ENCODE data around the gene GPRC5B. TPM values are rescaled to one million over a fixed set of nuclear protein-coding genes. Genes with fewer than 3 reads are reported as not detected.

GPRC5B gene
- polyA plus RNA-seq (ENCODE audit: insufficient read depth in 1 of 5, insufficient read length in 5 of 5, low replicate concordance in 1 of 5), result 10 to 100 TPM; 32.9 to 47.6 (median 37.7) TPM
- long read RNA-seq, donor 1, full-length matches to known transcripts, result 22 of 34 reads
- long read RNA-seq, donor 1, partial matches to known transcripts, result 12 of 34 reads
- long read RNA-seq, donor 1, other reads (novel, unspliced or antisense), result 0 of 34 reads
- long read RNA-seq, donor 2, full-length matches to known transcripts, result 14 of 20 reads
- long read RNA-seq, donor 2, partial matches to known transcripts, result 6 of 20 reads
- long read RNA-seq, donor 2, other reads (novel, unspliced or antisense), result 0 of 20 reads
- long read RNA-seq, donor 3, full-length matches to known transcripts, result 7 of 7 reads
- long read RNA-seq, donor 3, partial matches to known transcripts, result 0 of 7 reads
- long read RNA-seq, donor 3, other reads (novel, unspliced or antisense), result 0 of 7 reads
- long read RNA-seq, donor 4, full-length matches to known transcripts, result 7 of 7 reads
- long read RNA-seq, donor 4, partial matches to known transcripts, result 0 of 7 reads
- long read RNA-seq, donor 4, other reads (novel, unspliced or antisense), result 0 of 7 reads
- long read RNA-seq, donor 5, full-length matches to known transcripts, result 22 of 49 reads
- long read RNA-seq, donor 5, partial matches to known transcripts, result 27 of 49 reads
- long read RNA-seq, donor 5, other reads (novel, unspliced or antisense), result 0 of 49 reads
- long read RNA-seq, donor 6, full-length matches to known transcripts, result 11 of 11 reads
- long read RNA-seq, donor 6, partial matches to known transcripts, result 0 of 11 reads
- long read RNA-seq, donor 6, other reads (novel, unspliced or antisense), result 0 of 11 reads
- long read RNA-seq, donor 7, full-length matches to known transcripts, result 17 of 24 reads
- long read RNA-seq, donor 7, partial matches to known transcripts, result 7 of 24 reads
- long read RNA-seq, donor 7, other reads (novel, unspliced or antisense), result 0 of 24 reads
- long read RNA-seq, donor 8, full-length matches to known transcripts, result 5 of 5 reads
- long read RNA-seq, donor 8, partial matches to known transcripts, result 0 of 5 reads
- long read RNA-seq, donor 8, other reads (novel, unspliced or antisense), result 0 of 5 reads

DNA sequence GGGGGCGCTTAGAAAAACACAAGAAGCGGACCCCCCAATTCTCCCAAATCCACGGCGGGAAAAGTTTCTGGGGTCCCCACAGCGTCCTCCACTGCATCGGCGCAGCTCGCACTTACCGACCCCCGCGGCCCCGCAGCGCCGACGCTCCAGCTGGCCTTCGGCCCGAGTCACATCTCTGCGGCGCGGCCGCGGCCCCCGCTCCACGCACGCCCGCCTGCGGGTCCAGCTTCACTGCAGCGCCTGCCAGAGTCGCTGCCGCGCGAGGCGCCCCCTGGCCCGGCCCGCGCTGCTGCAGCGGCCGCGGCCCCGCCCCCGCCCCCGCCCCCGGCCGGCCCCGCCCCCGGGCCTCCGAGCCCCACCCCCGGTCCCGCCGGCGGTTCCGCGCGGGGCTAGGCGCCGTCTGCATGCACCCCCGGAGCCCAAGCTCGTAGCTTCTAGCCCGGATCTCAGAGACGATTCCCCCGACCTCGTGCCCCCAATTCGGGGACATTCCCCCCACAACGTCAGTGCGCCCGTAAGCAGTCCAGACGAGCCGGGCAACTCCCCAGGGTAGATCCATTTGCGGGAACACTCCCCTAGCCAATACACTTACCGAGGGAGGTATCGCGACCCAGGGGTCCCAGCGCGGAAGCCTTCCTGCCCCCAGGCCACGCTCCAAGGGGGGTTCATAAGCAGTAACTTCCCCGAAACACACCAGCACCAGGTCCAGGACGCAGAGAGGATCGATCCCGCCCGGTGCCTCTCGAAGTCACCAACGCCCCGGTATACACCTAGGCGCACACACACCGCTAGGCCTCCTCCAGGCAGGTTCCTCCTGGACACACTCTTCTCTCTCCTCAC lies at the start of gene GPRC5B:
Gene GPRC5B (minus strand): TSS at position 238 of the 840 bp plus-strand sequence. CDS start 12,003 bp downstream, outside the sequence.
- DNase-seq, result peak in 1 of 2 donors; percentile 45

DNA sequence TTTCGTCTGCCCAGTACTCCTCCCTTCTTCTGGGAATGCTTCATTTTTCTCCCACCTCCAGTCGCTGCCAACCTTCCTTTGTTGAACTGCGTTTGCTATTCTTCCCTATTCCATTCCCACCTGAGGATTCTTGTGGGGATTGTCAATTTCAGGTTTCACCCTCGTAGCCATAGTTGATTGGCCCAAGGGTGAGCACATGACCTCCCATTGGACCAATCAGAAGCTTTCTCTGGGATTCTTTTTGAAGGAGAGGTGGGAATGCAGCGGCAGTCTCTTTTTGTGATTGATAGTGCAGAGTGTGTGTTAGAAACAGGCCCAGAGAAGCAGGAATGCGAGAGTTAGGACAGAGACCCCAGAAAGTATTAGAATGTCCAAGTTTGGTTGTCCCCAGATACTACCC lies 49.1 kb upstream of the GPRC5B start:
- no peak for DNase-seq

DNA sequence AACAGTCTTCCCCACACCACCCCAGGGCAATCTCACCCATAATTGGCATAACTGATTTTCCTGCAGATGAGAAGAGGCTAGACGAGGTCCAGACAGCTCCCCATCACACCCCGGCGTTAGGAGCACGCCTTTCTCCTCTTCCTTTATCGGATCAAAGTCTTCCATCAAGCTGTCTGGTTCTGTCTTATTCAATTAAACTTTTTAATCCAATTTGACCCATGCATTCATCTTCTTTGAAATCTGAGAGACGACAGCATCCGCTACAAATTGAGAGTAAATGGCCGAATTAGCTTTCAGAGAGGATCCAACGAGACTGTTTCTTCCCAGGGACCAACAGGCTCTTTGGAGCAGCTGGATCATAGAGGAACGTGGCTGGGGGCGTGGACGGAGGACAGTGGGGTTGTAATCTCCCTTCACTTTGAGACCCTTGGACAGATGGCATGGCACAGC lies 44.4 kb upstream of the GPRC5B start:
- no peak for DNase-seq

DNA sequence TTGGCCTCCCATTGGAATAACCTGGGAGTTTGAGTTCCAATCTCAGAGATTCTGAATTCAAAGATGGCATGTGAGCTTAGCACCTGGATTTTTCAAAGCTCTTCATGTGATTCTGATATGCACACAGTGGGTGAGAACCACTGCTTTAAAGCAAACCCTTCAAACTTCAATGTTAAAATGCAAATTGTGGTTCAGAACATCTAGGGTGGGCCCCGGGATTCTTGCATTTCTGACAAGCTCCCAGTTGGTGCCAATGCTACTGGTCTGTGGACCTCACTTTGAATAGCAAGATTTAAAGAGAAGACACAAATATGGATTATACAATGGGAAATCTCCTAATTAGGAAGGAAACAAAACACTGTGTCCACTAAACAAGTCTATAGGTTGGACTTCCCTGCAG lies 43.8 kb upstream of the GPRC5B start:
- DNase-seq, result no peak

DNA sequence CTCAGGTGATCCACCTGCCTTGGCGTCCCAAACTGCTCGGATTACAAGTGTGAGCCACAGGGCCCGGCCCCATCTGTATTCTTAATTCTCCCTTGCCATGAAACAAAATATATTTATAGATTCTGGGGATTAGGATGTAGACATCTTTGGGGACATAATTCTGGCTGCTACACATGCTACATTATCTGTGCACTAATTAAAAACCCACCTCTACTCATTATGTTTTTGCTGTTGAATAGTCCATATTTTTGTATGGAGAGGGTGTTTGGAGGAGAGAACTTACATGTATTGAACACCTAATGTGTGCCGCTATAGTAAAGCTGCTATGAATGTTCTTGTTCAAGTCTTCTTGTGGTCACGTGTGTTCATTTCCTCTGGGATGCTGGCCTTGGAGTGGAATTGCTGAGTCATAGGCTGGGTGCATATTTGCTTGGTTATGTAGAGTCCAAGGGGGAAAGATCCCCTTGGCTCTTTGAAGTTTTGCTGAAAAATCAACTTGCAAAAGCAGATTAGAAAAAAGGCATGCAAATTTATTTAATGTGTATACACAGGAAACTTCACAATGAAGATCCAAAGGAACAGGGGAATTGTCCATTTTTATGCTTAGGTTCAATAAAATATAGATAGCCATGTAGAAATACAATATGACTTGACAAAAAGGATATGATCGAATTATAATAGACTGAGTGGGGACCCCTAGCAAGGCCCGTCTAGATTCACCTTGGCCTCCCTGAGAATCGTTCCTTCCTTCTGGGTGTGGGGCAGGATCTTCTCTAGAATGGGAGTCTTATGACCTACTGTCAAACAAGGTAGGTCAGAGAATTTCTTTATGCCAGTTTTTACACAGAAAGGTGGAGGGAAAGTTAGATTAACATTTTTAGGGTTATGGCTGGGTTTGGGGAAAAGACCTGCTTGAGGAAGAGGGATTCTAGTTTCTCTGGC lies 42.1 kb upstream of the GPRC5B start:
- no peak for DNase-seq

- DNase-seq, result no peak
Measured at GRCh38 chr16:19923396-19923795, 38.7 kb upstream of the GPRC5B start.

GRCh38 chr16:19919142-19919541 lies 34.5 kb upstream of the GPRC5B start:
- DNase-seq, result no peak

DNA sequence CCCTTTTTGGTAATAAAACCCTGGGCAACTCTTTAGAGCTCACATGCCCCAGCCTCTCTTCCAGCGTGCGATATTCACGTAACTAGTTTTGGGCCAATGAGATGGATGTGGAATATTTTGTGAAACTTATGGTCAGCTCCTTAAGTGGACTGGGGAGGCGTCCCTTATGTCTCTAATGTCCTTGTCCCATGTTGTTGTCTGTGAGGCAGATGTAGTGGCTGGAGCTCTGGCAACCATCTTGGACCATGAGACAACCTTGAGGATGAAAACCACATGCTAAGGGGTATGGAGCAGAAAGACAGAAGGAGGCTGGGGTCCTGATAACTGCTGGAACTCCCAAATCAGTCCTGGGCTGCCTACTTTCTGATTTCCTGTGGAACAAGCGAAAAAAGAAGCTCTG lies 31.4 kb upstream of the GPRC5B start:
- no peak for DNase-seq

DNA sequence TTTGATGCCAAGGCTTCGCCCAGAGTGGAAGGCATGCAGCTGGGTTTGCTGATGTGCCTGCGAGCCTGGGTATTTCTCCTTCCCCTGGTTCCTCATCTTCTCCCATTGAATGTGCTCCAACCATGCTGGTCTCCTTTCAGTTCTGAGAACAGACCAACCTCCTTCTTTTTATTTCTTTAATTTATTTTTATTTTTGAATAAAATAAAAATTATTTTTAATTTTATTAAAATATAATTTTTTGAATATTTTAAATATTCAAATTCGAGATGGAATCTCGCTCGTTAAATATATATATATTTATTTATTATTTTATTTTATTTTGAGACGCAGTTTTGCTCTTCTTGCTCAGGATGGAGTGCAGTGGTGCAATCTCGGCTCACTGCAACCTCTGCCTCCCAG lies 30.2 kb upstream of the GPRC5B start:
- DNase-seq, result no peak

DNA sequence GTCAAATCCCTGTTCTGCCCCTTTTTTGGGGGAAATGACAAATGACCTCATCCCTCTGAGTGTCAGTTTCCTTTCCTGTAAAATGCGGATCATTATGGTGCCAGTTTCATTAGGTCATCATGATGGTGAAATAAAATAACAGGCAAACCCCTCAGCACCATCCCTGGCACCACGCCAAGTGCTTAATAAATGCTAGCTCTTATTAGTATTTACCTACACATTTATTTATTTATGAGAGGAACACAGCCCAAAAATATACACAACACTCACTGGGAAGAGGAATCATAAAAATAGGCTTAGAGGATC lies 28.6 kb upstream of the GPRC5B start:
- DNase-seq, result no peak

- no peak for DNase-seq
Measured at GRCh38 chr16:19912455-19913339, 28.0 kb upstream of the GPRC5B start.

GRCh38 chr16:19911747-19912454 lies 27.3 kb upstream of the GPRC5B start:
- no peak for DNase-seq

DNA sequence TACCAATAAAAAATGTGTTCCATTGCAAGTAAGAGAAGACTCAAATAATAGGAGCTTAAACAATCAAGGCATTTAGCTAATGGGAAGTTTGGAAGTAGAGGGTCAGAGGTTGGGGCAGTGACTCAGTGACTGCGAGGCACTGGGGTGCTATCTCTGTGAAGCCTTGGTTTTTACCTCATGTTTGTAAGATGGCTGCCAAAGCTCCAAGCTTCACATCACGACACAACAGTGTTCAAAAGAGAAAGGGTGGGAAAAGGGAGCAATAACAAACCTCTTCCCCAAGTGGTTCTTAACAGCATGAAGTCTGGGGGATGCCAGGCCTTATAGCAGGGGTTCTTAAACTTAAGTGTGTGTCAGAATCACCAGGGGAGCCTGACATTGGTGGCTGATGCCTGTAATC lies 26.6 kb upstream of the GPRC5B start:
- no peak for DNase-seq

DNA sequence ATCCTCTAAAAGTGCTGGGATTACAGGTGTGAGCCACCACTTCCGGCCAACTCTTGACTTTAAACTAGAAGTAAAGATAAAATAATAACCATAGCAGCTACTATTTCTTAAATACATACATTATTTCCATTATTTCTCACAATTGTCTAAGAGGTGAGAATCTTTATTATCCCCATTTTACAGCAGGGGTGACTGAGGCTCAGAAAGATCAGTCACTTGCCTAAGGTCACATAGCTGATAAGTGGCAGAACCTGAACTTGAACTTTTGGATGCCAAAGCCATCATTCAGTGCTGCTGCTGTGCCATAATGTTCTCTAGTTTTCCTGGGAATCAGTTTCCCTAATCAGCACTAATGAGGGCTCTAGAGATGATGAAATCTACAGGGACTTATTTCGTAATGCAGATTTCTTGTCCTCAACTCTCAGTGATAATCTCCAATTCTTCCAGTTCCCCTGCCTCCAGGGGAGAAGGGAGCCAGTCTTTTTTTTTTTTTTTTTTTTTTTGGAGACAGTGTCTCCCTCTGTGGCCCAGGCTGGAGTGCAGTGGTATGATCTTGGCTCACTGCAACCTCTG lies 25.2 kb upstream of the GPRC5B start:
- DNase-seq, result no peak

DNA sequence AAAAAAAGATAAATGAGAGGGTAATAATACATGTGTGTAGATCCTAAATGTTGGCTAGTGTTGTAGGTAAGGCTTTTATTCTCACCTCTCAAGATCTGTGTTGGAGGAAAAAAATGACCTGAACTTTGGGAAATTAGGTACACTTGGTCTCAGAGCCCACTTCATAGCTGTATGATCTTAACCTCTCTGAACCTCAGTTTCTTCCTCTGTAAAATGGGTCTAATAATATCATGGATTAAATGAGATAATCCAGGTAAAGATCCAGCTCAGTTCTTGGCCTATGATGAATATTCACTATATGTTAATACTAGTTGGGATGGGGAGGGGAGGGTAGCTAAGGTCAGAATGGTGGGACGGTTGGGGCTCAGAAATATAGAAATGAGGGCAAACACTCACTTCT lies 24.3 kb upstream of the GPRC5B start:
- DNase-seq, result no peak

DNA sequence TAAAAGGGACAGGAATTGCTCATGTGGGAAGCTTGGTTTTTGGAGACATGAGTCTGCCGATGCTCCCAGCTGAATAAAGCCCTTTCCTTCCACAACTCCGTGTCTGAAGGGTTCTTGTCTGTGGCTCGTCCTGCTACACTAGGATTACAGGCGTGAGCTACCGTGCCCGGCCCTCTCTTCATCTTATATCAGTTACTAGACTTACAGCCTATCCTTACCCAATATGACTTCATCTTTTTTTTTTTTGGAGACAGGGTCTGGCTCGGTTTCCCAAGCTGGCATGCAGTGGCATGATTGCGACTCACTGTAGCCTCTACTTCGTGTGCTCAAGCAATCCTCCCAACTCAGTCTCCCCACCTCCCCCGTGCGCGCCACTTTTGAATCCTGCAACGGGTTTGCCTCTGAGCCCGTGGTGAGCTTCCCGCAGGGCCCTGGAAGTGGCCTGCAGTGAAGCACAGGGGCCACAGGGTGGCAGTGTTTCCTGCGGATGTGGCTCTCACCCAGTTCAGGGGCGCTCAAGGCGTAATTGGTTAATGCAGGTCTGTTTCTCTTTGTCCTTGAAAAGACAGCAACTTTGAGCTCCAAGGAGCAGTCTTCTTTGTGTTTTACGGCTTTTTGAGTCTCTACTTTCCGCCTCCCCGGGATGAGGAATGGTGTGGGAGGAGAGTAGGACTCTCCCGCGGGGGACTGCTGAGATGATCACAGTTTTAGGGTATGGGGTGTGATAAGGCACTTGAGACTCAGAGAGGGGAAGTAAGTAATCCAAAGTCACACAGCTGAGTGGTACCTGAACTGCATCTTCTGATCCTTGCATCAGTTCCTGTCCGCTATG lies 22.7 kb upstream of the GPRC5B start:
- peak; percentile 49 to 53 for DNase-seq

- DNase-seq, result no peak
Measured at GRCh38 chr16:19901164-19901563, 16.5 kb upstream of the GPRC5B start.

Data from right lung (tissue), 10 donors.